ENCODE data around the gene DEK. TPM values are rescaled to one million over a fixed set of nuclear protein-coding genes. Genes with fewer than 3 reads are reported as not detected.

The DEK gene
- polyA plus RNA-seq, 1 of the 3 experiments (the other 2 are of a cell fraction): 34.2 TPM

DNA sequence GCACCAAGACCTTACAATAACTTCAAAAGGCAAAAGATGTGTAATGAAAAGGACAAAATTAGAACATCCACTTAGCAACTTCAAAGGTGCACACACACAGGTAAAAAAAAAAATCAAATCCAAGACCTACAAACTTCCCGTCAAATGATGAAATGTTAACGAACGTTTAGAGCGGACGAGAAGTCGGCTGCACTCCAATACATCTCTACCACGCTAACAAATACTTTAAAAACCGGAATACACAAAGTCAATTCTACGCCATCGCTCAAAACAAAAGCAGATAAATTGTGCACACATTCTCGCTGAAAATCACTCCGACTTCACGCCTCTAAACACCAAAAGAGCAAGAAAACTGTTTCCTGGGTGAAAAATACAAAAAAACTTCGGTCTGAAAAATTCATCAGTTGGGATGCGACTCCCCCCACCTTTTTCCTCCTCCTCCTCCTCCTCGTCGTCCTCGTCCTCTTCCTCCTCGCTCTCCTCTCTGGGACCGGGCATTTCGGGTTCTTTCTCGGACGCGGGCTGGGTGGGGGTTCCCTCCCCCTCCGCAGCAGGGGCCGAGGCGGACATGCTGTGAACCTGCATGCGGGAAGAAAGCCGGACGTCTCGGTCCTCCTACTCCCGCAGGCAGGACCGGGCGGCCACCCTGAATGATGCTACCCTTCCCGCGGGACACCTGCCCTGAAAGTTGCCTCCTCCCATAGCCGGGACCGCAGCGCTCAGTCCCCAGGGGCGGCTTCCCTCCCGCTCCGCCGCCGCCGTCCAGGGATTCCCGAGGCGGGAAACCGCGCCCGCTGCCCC is 712 bp downstream of the DEK start:
- no peak for DNase-seq
- 2% methylated on average over 34 of the region's 50 CpGs for WGBS (ENCODE audit: low lambda C conversion rate)
- no peaks in the 10 kb centered on the region for H3K36me3 ChIP-seq (replicated peaks in 1 of 2; ENCODE audit: control insufficient read depth in 1 of 2, insufficient read depth in 2 of 2, low read length in 1 of 2)
- H3K27me3 ChIP-seq (ENCODE audit: insufficient read depth): no peaks in the 10 kb centered on the region
- no peak for TF ChIP-seq RAD21 (IDR thresholded peaks at IDR 0.05; ENCODE audit: low read length)
- no peak for TF ChIP-seq POLR2AphosphoS5 (IDR thresholded peaks at IDR 0.05; ENCODE audit: low read depth, low read length)
- TF ChIP-seq FOXM1 (IDR thresholded peaks at IDR 0.05; ENCODE audit: low read depth): no peak
- no peak for TF ChIP-seq MAX (IDR thresholded peaks at IDR 0.05; ENCODE audit: low read depth)
- no peak for TF ChIP-seq NRF1 (IDR thresholded peaks at IDR 0.05; ENCODE audit: low read depth, low read length)
- no peak for TF ChIP-seq GABPA (IDR thresholded peaks at IDR 0.05; ENCODE audit: low read depth)
- TF ChIP-seq, protein P1, sequence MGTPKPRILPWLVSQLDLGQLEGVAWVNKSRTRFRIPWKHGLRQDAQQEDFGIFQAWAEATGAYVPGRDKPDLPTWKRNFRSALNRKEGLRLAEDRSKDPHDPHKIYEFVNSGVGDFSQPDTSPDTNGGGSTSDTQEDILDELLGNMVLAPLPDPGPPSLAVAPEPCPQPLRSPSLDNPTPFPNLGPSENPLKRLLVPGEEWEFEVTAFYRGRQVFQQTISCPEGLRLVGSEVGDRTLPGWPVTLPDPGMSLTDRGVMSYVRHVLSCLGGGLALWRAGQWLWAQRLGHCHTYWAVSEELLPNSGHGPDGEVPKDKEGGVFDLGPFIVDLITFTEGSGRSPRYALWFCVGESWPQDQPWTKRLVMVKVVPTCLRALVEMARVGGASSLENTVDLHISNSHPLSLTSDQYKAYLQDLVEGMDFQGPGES (IDR thresholded peaks at IDR 0.05; ENCODE audit: low read depth, low read length): no peak
- TF ChIP-seq TAF1 (IDR thresholded peaks at IDR 0.05; ENCODE audit: borderline replicate concordance, low read depth, low read length): no peak
- no peak for TF ChIP-seq SMC3 (IDR thresholded peaks at IDR 0.05; ENCODE audit: low read depth, low read length)
- no peak for TF ChIP-seq SIN3A (IDR thresholded peaks at IDR 0.05; ENCODE audit: borderline replicate concordance, low read depth, low read length)
- TF ChIP-seq, protein P2, sequence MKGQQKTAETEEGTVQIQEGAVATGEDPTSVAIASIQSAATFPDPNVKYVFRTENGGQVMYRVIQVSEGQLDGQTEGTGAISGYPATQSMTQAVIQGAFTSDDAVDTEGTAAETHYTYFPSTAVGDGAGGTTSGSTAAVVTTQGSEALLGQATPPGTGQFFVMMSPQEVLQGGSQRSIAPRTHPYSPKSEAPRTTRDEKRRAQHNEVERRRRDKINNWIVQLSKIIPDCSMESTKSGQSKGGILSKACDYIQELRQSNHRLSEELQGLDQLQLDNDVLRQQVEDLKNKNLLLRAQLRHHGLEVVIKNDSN (IDR thresholded peaks at IDR 0.05; ENCODE audit: borderline replicate concordance, low read depth): no peak
- no peak for TF ChIP-seq TCF12 (IDR thresholded peaks at IDR 0.05)
- TF ChIP-seq, protein P3, sequence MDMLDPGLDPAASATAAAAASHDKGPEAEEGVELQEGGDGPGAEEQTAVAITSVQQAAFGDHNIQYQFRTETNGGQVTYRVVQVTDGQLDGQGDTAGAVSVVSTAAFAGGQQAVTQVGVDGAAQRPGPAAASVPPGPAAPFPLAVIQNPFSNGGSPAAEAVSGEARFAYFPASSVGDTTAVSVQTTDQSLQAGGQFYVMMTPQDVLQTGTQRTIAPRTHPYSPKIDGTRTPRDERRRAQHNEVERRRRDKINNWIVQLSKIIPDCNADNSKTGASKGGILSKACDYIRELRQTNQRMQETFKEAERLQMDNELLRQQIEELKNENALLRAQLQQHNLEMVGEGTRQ (IDR thresholded peaks at IDR 0.05; ENCODE audit: borderline replicate concordance, low read depth, low read length): no peak
- TF ChIP-seq CHD2 (IDR thresholded peaks at IDR 0.05; ENCODE audit: low read length, partially characterized antibody): no peak
- TF ChIP-seq, protein P4, sequence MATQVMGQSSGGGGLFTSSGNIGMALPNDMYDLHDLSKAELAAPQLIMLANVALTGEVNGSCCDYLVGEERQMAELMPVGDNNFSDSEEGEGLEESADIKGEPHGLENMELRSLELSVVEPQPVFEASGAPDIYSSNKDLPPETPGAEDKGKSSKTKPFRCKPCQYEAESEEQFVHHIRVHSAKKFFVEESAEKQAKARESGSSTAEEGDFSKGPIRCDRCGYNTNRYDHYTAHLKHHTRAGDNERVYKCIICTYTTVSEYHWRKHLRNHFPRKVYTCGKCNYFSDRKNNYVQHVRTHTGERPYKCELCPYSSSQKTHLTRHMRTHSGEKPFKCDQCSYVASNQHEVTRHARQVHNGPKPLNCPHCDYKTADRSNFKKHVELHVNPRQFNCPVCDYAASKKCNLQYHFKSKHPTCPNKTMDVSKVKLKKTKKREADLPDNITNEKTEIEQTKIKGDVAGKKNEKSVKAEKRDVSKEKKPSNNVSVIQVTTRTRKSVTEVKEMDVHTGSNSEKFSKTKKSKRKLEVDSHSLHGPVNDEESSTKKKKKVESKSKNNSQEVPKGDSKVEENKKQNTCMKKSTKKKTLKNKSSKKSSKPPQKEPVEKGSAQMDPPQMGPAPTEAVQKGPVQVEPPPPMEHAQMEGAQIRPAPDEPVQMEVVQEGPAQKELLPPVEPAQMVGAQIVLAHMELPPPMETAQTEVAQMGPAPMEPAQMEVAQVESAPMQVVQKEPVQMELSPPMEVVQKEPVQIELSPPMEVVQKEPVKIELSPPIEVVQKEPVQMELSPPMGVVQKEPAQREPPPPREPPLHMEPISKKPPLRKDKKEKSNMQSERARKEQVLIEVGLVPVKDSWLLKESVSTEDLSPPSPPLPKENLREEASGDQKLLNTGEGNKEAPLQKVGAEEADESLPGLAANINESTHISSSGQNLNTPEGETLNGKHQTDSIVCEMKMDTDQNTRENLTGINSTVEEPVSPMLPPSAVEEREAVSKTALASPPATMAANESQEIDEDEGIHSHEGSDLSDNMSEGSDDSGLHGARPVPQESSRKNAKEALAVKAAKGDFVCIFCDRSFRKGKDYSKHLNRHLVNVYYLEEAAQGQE (IDR thresholded peaks at IDR 0.05; ENCODE audit: low read depth, low read length): no peak
- TF ChIP-seq MXI1 (IDR thresholded peaks at IDR 0.05; ENCODE audit: low read depth, low read length): no peak; the same call in 1 of the 2 replicates
- no peak for TF ChIP-seq ELF1 (IDR thresholded peaks at IDR 0.05)
- TF ChIP-seq FOXJ3 (CRISPR knock-in tag; IDR thresholded peaks at IDR 0.05): no peak
- H3K9me3 ChIP-seq: no peaks in the 10 kb centered on the region
- H3K79me2 ChIP-seq (ENCODE audit: insufficient read depth): peaks cover 55% of the 10 kb centered on the region
- no peaks in the 10 kb centered on the region for H3K9me2 ChIP-seq
- ChIA-PET POLR2A (interaction anchor here (0.5 kb wide), 1 partner anchor 1794 kb away, joined by 3 read pairs; no protein-coding TSS in a partner anchor), CTCF (interaction anchor here (0.6 to 1.0 kb wide), 3 partner anchors 22 to 268 kb away, joined by 3 to 4 read pairs (median 3); partner anchors contain the start of genes KDM1B and TPMT)
- H3K4me3 ChIP-seq (ENCODE audit: low read depth in 2 of 2, low read length in 1 of 2): peak overlapping the region; percentile 88 to 93
- peaks cover 43% of the 10 kb centered on the region for H4K20me1 ChIP-seq (ENCODE audit: insufficient read depth)
- H3K4me1 ChIP-seq (ENCODE audit: control insufficient read depth in 1 of 2, insufficient read depth in 2 of 2, low read depth in 1 of 2, low read length in 1 of 2): peaks cover 17 to 21% of the 10 kb centered on the region in 2 experiments; a peak in 3 of 4 replicates
- peaks cover 8% of the 10 kb centered on the region for H3F3A ChIP-seq (replicated peaks; ENCODE audit: insufficient read depth)
- H3K4me2 ChIP-seq: peak overlapping the region; percentile 91
- H3K27ac ChIP-seq (ENCODE audit: low read depth in 2 of 2, low read length in 1 of 2): peak overlapping the region; percentile 88 to 96
- H3K9ac ChIP-seq: peak overlapping the region; percentile 92
- H2AFZ ChIP-seq (ENCODE audit: low read depth): peak overlapping the region; percentile 71; the same call in 1 of the 2 replicates

Measured in SK-N-SH (cell line).